Spleen (tissue), 7 donors: ENCODE measurements around the gene MFN1.

Experiments used
- CTCF ChIP-seq, 11 experiments: fragments of 200-600 bp in 7 of 11; fragments of 450-650 bp in 4 of 11; sonication (generic) in 4 of 11; IDR thresholded peaks in 8 of 11; conservative IDR thresholded peaks in 3 of 11; 1 replicate in 7 of 11; 2 replicates in 4 of 11; pipeline versions ENCODE4 v1.4.0 to v1.8.0; 2016 to 2021; ENCODE audit warnings: antibody characterized with exemption in 11 of 11, inconsistent platforms in 4 of 11, mild to moderate bottlenecking in 1 of 11
- POLR2A ChIP-seq, 3 donors: fragments of 450-650 bp; IDR thresholded peaks; one replicate each; pipeline ENCODE4 v1.5.1; 2017; ENCODE audit warnings: antibody characterized with exemption in 3 of 3, mild to moderate bottlenecking in 1 of 3
- donor health status: DM: no; HTN: no; CAD: no; lungs with moderate emphysema.
- donor health status: DM: no; HTN: no; CAD: no.
- donor health status: DM: no; HTN: no; CAD: no.

DNA sequence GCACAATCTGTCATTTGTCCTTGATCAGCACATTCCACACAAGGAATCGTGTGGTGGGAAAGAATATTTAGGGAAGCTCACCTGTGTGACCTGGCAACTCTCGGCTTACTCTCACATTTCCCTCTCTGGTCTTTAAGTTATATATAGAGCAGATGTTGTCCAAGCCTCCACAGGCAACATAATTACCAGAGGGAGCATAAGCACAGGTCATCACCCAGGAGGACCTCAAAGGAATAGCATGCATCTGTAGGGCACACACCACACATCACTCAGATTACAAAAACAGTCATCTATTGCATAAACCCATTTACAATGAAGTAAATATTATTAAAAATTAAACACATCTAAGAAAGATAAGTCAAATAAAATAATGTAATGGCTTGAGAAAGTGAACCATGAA lies 67.3 kb downstream of the MFN1 start:
- TF ChIP-seq CTCF (IDR thresholded peaks at IDR 0.05 in 8 of 11, conservative IDR thresholded peaks at IDR 0.05 in 3 of 11) (no peak), POLR2A (IDR thresholded peaks at IDR 0.05) (no peak)
